Caco-2 (cell line): Measurements from ENCODE around the gene MTFMT. TPM values are rescaled to one million over a fixed set of nuclear protein-coding genes. Genes with fewer than 3 reads are reported as not detected.
A peak's percentile ranks its signal among the peaks of the same experiment; 100 is the strongest.

ENCODE experiments used
- BruUV-seq: library from RNA; stranded (reverse); fragments of 400-500 nt; replicated peaks from 2 replicates; lab custom pipeline; 2021; lab: Mats Ljungman, UMichigan
- CTCF ChIA-PET: fragments of 300-600 bp; sonication (Branson Sonifier 250); formaldehyde crosslinking; loops from one replicate; lab custom pipeline; 2022; ENCODE audit warnings: antibody characterized with exemption; lab: Charles Lee
- POLR2A ChIA-PET: fragments of 300-600 bp; sonication (Branson Sonifier 250); formaldehyde crosslinking; loops from one replicate; lab custom pipeline; 2022; ENCODE audit warnings: antibody characterized with exemption; lab: Charles Lee
- DNase-seq, 2 experiments: peaks; one replicate each; pipeline versions ENCODE4 v3.0.0 to v3.0.0-alpha.2; 2020 to 2022
- H3K27me3 ChIP-seq: replicated peaks from 2 replicates; pipeline ENCODE4 v1.6.0; 2011; ENCODE audit warnings: low read length; ENCODE audit not compliant: control insufficient read depth, insufficient read depth
- H3K36me3 ChIP-seq: 2 replicates; pipeline ENCODE4 v1.5.1; 2011; ENCODE audit warnings: low read length; ENCODE audit not compliant: control insufficient read depth, insufficient read depth
- H3K4me1 ChIP-seq: fragments of 250-450 bp; sonication (Bioruptor Pico); 2 replicates; pipeline ENCODE4 v1.5.1; 2020; ENCODE audit warnings: mild to moderate bottlenecking
- H3K4me3 ChIP-seq: 2 replicates; pipeline ENCODE4 v1.5.1; 2011; ENCODE audit warnings: low read depth, mild to moderate bottlenecking, control low read depth, low read length
- H3K9me3 ChIP-seq: fragments of 250-450 bp; sonication (Bioruptor Pico); 2 replicates; pipeline ENCODE4 v1.5.1; 2020; ENCODE audit warnings: mild to moderate bottlenecking, moderate library complexity
- H3K27ac Mint-ChIP-seq: one replicate; pipeline ENCODE4 v1.8.0; 2022; ENCODE audit warnings: mixed read lengths; ENCODE audit not compliant: unreplicated experiment
- H3K27me3 Mint-ChIP-seq: one replicate; pipeline ENCODE4 v1.8.0; 2022; ENCODE audit warnings: mixed read lengths; ENCODE audit not compliant: insufficient read depth, unreplicated experiment
- H3K36me3 Mint-ChIP-seq: one replicate; pipeline ENCODE4 v1.8.0; 2022; ENCODE audit warnings: mild to moderate bottlenecking, mixed read lengths; ENCODE audit not compliant: insufficient read depth, unreplicated experiment
- H3K4me1 Mint-ChIP-seq: one replicate; pipeline ENCODE4 v1.8.0; 2022; ENCODE audit warnings: low read depth, mixed read lengths; ENCODE audit not compliant: unreplicated experiment
- H3K4me3 Mint-ChIP-seq: one replicate; pipeline ENCODE4 v1.8.0; 2022; ENCODE audit warnings: mild to moderate bottlenecking, moderate library complexity, mixed read lengths; ENCODE audit not compliant: unreplicated experiment
- H3K9me3 Mint-ChIP-seq: one replicate; pipeline ENCODE4 v1.8.0; 2022; ENCODE audit warnings: mixed read lengths; ENCODE audit not compliant: unreplicated experiment
- CTCF ChIP-seq, 2 experiments: fragments of 200-600 bp in 1 of 2; IDR thresholded peaks; 1 replicate in 1 of 2; 2 replicates in 1 of 2; pipeline versions ENCODE4 v1.5.1 to v1.8.0; 2011 to 2022; ENCODE audit warnings: antibody characterized with exemption in 1 of 2, control low read depth in 1 of 2, inconsistent platforms in 1 of 2, low read depth in 1 of 2, low read length in 1 of 2, mild to moderate bottlenecking in 1 of 2, moderate library complexity in 1 of 2; ENCODE audit not compliant: insufficient read depth in 1 of 2, severe bottlenecking in 1 of 2, unreplicated experiment in 1 of 2
- intact Hi-C: fragments of 100-400 bp; cut with micrococcal nuclease; formaldehyde crosslinking; loops from one replicate; pipeline ENCODE4 v1.10.0; 2022; ENCODE audit not compliant: unreplicated experiment
- total RNA-seq: library from RNA; stranded (reverse); gene quantifications from 2 replicates; pipeline ENCODE4 v1.2.3, GENCODE V29; 2022

Gene MTFMT
- total RNA-seq, 1 experiment from 2014 or later: 24.7 TPM

GRCh38 chr15:65042776-65043327 lies 13.4 kb upstream of the MTFMT start:
- intact Hi-C loops: no loop called here
- Histone ChIP-seq H3K4me3 (no peak overlapping the region), H3K27me3 (no peaks in the 10 kb centered on the region), H3K9me3 (no peaks in the 10 kb centered on the region), H3K4me1 (peaks cover 66% of the 10 kb centered on the region), H3K36me3 (no peaks in the 10 kb centered on the region)
- peak; percentile 40 to 49 for DNase-seq
- Mint-ChIP-seq H3K36me3 (peaks cover 7% of the 10 kb centered on the region), H3K4me3 (peak overlapping the region; percentile 2), H3K9me3 (no peaks in the 10 kb centered on the region), H3K4me1 (peaks cover 40% of the 10 kb centered on the region), H3K27me3 (no peaks in the 10 kb centered on the region), H3K27ac (peak overlapping the region; percentile 70)
- ChIA-PET CTCF (interaction anchor here (0.9 to 3.9 kb wide), 5 partner anchors 9 to 59 kb away, joined by 3 to 41 read pairs (median 6); no protein-coding TSS in a partner anchor), POLR2A (interaction anchor here (0.6 to 1.1 kb wide), 2 partner anchors 9 to 47 kb away, joined by 3 read pairs; no protein-coding TSS in a partner anchor)
- BruUV-seq: no TSS peak
- no peak for TF ChIP-seq CTCF (IDR thresholded peaks at IDR 0.05; ENCODE audit: insufficient read depth in 1 of 2, low read depth in 1 of 2, low read length in 1 of 2, severe bottlenecking in 1 of 2, unreplicated experiment in 1 of 2)

- H3K36me3 Mint-ChIP-seq: peaks cover 7% of the 10 kb centered on the region
- TF ChIP-seq CTCF (IDR thresholded peaks at IDR 0.05; ENCODE audit: insufficient read depth in 1 of 2, low read depth in 1 of 2, low read length in 1 of 2, severe bottlenecking in 1 of 2, unreplicated experiment in 1 of 2): no peak
- Histone ChIP-seq H3K4me3 (no peak overlapping the region), H3K27me3 (no peaks in the 10 kb centered on the region), H3K36me3 (no peaks in the 10 kb centered on the region), H3K9me3 (no peaks in the 10 kb centered on the region), H3K4me1 (peaks cover 73% of the 10 kb centered on the region)
- peaks cover 34% of the 10 kb centered on the region for H3K4me1 Mint-ChIP-seq
- no peaks in the 10 kb centered on the region for H3K9me3 Mint-ChIP-seq
- BruUV-seq: no TSS peak
- H3K4me3 Mint-ChIP-seq: no peak overlapping the region
- DNase-seq: no peak
- H3K27ac Mint-ChIP-seq: peak overlapping the region; percentile 70
- ChIA-PET CTCF (interaction anchor here (3.9 kb wide), 1 partner anchor 8 kb away, joined by 41 read pairs; no protein-coding TSS in a partner anchor), POLR2A (interaction anchor here (0.6 kb wide), 1 partner anchor 123 kb away, joined by 5 read pairs; no protein-coding TSS in a partner anchor)
- intact Hi-C loops: no loop called here
- no peaks in the 10 kb centered on the region for H3K27me3 Mint-ChIP-seq
Measured at GRCh38 chr15:65041787-65042186, 12.3 kb upstream of the MTFMT start.

GRCh38 chr15:65040461-65040860 lies 11.0 kb upstream of the MTFMT start:
- no peaks in the 10 kb centered on the region for H3K36me3 ChIP-seq
- intact Hi-C loops: no loop called here
- Mint-ChIP-seq H3K9me3 (no peaks in the 10 kb centered on the region), H3K4me1 (peaks cover 32% of the 10 kb centered on the region), H3K4me3 (no peak overlapping the region), H3K27me3 (no peaks in the 10 kb centered on the region), H3K36me3 (peaks cover 7% of the 10 kb centered on the region), H3K27ac (peak overlapping the region; percentile 36)
- H3K4me1 ChIP-seq: peaks cover 61% of the 10 kb centered on the region
- H3K9me3 ChIP-seq: no peaks in the 10 kb centered on the region
- TF ChIP-seq CTCF (IDR thresholded peaks at IDR 0.05; ENCODE audit: insufficient read depth in 1 of 2, low read depth in 1 of 2, low read length in 1 of 2, severe bottlenecking in 1 of 2, unreplicated experiment in 1 of 2): no peak
- DNase-seq: no peak
- BruUV-seq: no TSS peak
- no peak overlapping the region for H3K4me3 ChIP-seq
- ChIA-PET POLR2A (no interaction called here), CTCF (no interaction called here)
- H3K27me3 ChIP-seq: no peaks in the 10 kb centered on the region
